GM19025 (cell line): ENCODE data around the gene TSPEAR.

Experiments used
- ATAC-seq: cut with Tn5 transposase; IDR thresholded peaks from one replicate; pipeline ENCODE4 v1.9.1; 2021; ENCODE audit warnings: mild to moderate bottlenecking, low read depth, moderate library complexity; ENCODE audit not compliant: unreplicated experiment

The TSPEAR gene

GRCh38 chr21:44711327-44712202 lies at the start of gene TSPEAR:
TSS of gene TSPEAR (minus strand) at chr21:44711572. CDS start at chr21:44711514, 58 bp downstream.
- ATAC-seq, result no peak

- no peak for ATAC-seq
Observed at GRCh38 chr21:44760376-44760775, 49.0 kb upstream of the TSPEAR start.

- no peak for ATAC-seq
Observed at GRCh38 chr21:44759628-44760285, 48.4 kb upstream of the TSPEAR start.

GRCh38 chr21:44758781-44759627 lies 47.6 kb upstream of the TSPEAR start:
- ATAC-seq, result no peak

DNA sequence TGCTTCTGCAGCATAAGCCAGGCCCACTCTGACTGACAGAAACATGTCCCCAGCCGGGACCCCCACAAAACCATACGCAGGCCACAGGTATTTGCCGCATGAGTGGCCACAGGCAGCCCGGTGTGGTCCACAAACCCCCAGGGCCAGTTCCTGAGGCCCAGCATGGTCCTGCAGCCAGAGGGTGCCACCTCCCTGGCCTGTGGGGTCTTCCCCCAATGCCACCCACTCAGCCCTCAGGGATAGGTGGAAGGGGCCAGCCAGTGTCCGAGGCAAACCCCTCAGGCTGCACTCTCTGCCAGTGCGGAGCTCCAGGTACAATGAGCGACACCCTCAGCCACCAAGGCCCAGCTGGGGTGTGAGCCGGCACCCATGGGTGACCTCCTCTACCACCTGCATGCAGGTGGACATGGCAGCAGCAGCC lies 46.8 kb upstream of the TSPEAR start:
- ATAC-seq, result no peak

- ATAC-seq, result no peak
Observed at GRCh38 chr21:44757731-44758130, 46.4 kb upstream of the TSPEAR start.

GRCh38 chr21:44756423-44757185 lies 45.2 kb upstream of the TSPEAR start:
- ATAC-seq, result no peak

DNA sequence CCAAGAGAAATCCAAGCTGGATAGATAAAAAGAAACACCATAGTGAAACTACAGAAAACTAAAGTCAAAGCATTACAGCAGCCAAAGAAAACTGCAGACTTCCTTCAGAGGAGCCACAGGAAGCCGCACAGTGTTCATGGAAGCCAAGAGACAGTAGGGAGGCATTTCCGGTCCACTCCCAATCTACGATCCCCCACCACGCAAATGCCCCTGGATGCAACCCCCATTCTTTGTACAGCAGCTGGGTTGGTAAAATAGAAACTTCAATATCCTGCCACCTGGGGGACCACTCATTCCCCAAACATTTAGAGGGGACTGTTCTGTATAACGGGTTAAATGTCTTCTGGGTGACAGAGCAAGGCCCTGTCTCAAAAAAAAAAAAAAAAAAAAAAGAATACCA lies 43.9 kb upstream of the TSPEAR start:
- ATAC-seq, result no peak

- no peak for ATAC-seq
Observed at GRCh38 chr21:44753357-44753756, 42.0 kb upstream of the TSPEAR start.

GRCh38 chr21:44752671-44753235 lies 41.4 kb upstream of the TSPEAR start:
- ATAC-seq, result no peak

DNA sequence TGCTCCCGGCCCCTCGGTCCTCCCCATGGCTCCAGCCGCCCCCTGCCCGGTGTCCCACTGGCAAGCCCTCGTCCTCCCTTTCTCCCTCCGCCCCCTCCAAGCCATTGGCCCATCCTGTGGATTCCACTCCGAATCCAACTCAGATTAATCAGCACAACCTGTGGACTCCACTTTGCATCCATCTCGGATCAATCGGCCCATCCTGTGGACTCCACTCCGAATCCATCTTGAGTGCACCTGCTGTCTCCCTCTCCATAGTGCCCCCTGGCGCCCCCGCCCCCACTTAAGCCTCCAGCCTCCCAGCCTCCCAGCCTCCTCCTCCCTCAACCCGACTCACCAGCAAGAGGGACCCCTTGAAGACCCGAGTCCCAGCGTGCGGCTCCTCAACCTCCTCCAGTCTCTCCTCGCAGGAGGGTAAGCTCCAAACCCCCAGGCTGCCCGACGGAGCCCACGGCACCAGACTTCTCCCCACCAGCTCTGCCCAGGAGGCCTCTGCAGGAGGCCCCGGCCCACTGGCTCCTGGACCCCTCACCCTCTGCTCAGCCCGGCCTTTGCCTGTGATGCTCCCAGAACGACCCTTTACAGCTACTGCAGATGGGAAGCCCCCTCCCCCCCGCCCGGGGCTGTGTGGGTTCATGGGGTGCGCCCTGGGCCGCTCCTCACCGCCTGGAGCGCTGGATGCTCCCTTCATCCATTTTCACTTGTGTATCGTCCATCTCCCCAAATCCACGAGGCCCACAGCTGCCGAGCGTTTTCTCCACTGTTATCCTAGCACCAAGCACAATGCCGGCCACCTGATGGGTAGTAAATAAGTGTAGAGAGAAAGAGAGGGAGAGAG lies 40.6 kb upstream of the TSPEAR start:
- no peak for ATAC-seq

- ATAC-seq, result no peak
Observed at GRCh38 chr21:44751186-44751798, 39.9 kb upstream of the TSPEAR start.

DNA sequence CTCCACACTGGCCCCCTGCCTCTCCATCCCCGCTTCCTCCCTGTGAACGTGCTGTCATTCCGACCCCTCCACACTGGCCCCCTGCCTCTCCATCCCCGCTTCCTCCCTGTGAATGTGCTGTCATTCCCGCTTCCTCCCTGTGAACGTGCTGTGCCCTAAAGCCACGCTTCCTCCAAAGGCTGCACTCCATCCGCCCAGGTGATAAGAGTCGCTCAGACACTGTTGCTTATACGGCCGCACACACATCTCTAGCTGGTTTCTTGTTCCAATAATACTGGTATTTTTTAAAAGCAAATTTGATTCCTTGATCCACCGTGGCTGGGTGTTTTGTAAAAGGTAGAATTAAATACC lies 39.3 kb upstream of the TSPEAR start:
- ATAC-seq, result no peak

DNA sequence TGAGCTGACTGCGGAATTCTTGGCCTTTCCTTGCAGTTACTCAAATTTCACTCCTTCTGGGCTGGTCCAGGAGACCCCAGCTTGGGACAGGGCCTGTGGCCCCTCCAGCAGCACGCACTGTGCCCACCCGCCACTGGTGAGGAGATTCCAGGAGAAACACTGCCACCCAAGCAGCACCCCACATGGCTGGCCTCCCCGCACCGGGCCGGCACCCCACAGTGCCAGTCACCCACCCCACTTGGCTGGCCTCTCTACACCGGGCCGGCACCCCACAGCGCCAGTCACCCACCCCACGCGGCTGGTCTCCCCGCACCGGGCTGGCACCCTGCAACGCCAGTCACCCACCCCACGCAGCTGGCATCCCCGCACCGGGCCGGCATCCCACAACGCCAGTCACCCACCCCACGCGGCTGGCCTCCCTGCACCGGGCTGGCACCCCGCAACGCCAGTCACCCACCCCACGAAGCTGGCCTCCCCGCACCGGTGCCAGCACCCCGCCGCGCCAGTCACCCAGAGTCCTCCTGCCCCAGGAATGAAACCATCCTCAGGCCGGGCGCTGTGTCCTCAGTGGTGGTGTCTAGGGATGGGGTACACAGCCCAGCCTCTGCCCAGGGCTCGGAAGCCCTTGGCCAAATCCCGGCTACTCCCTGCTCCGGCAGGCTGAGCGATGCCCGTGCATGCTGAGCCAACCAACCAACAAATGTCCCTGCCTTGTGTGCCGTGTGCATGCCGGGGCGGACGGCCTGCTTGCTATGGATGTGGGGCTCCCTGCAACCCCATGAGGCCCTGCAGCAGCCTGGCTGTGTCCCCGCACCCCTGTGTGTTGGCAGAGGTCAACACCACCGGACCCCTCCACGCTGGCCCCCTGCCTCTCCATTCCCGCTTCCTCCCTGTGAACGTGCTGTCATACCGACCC lies 38.6 kb upstream of the TSPEAR start:
- ATAC-seq, result no peak

DNA sequence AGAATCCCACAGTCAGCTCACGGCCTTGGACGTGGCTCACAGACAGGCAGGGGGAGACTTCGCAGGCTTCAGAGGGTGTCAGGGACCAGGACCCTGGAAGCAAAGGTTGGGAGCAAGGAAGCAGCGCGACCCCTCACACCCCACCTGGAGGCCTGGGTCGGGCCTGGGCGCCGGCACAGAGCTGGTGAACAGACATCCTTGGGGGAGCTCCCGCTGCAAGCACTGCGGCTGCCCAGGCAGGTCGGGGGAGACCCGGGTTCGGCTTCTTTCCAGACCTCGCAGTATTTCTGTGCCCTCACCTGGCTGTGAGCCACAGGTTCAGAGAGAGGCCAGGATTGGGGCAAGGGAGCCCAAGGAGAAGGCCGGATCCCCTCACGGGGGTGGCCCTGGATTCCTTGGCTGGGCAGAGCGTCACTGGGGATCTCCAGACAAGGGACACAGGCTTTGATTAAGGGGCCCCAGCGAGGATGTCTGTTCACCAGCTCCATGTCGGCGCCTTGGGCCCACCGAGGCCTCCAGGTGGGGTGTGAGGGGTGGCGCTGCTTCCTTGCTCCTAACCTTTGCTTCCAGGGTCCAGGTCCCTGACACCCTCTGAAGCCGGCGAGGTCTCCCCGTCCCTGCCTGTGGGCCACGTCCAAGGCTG lies 37.9 kb upstream of the TSPEAR start:
- no peak for ATAC-seq

DNA sequence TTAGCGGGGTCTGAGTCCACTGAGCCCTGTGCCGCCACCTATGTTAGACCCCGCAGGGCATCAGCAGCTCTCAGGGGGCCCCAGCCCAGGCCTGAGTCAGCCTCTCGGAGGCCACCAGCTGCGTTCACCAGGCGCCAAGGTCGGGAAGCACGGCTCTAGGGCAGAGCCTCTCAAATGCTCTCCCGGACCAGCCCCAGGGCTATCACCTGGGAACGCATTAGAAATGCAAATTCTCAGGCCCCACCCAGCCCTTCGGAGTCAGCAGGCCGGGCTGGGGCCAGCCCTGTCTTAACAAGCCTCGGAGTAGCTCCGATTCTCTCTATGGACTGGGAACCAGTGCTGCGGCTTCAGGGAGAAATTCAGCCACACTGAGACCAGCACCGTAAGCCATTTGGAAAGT lies 37.2 kb upstream of the TSPEAR start:
- no peak for ATAC-seq
